PC-9 (cell line): ENCODE results near the gene BACH2. TPM values are rescaled to one million over a fixed set of nuclear protein-coding genes. Genes with fewer than 3 reads are reported as not detected.
A peak's percentile ranks its signal among the peaks of the same experiment; 100 is the strongest.

Experiments
- BruUV-seq: library from RNA; stranded (reverse); fragments of 400-500 nt; replicated peaks from 2 replicates; lab custom pipeline; 2021; lab: Mats Ljungman, UMichigan
- CTCF ChIA-PET: fragments of 300-600 bp; sonication (Branson Sonifier 250); formaldehyde crosslinking; loops from one replicate; lab custom pipeline; 2022; ENCODE audit warnings: antibody characterized with exemption; lab: Charles Lee
- POLR2A ChIA-PET: fragments of 300-600 bp; sonication (Branson Sonifier 250); formaldehyde crosslinking; loops from one replicate; lab custom pipeline; 2022; ENCODE audit warnings: antibody characterized with exemption; ENCODE audit not compliant: unreplicated experiment; lab: Charles Lee
- DNase-seq, 2 experiments: peaks; one replicate each; pipeline versions ENCODE4 v3.0.0 to v3.0.0-alpha.2; 2015 to 2022; ENCODE audit warnings: mixed read lengths in 1 of 2
- H2AFZ ChIP-seq: fragments of 200-600 bp; sonication (generic); 2 replicates; pipeline ENCODE4 v1.8.1; 2017; ENCODE audit warnings: antibody characterized with exemption
- H3F3A ChIP-seq: fragments of 200-600 bp; sonication (generic); 2 replicates; pipeline ENCODE4 v1.8.1; 2017; ENCODE audit warnings: antibody characterized with exemption, mild to moderate bottlenecking, low read depth; ENCODE audit not compliant: insufficient read depth
- H3K27ac ChIP-seq: fragments of 200-600 bp; sonication (generic); 2 replicates; pipeline ENCODE4 v1.6.1; 2016; ENCODE audit warnings: mixed run types
- H3K27me3 ChIP-seq: fragments of 200-600 bp; sonication (generic); 2 replicates; pipeline ENCODE4 v1.6.1; 2016; ENCODE audit warnings: low read depth, mixed run types; ENCODE audit not compliant: insufficient read depth
- H3K36me3 ChIP-seq: fragments of 200-600 bp; sonication (generic); 2 replicates; pipeline ENCODE4 v1.6.1; 2016; ENCODE audit warnings: low read depth, mixed run types
- H3K4me1 ChIP-seq: fragments of 200-600 bp; sonication (generic); replicated peaks from 2 replicates; pipeline ENCODE4 v1.6.1; 2016; ENCODE audit warnings: mixed run types; ENCODE audit not compliant: insufficient read depth
- H3K4me2 ChIP-seq: fragments of 200-600 bp; sonication (generic); 2 replicates; pipeline ENCODE4 v1.6.1; 2017; ENCODE audit warnings: mixed run types
- H3K4me3 ChIP-seq: fragments of 200-600 bp; sonication (generic); 2 replicates; pipeline ENCODE4 v1.6.1; 2016; ENCODE audit warnings: mixed run types
- H3K79me2 ChIP-seq: fragments of 200-600 bp; sonication (generic); 2 replicates; pipeline ENCODE4 v1.6.1; 2017; ENCODE audit warnings: low read depth, mixed run types
- H3K9me2 ChIP-seq: fragments of 200-600 bp; sonication (generic); 2 replicates; pipeline ENCODE4 v1.8.1; 2017; ENCODE audit warnings: mild to moderate bottlenecking; ENCODE audit not compliant: insufficient read depth
- H3K9me3 ChIP-seq: fragments of 200-600 bp; sonication (generic); 2 replicates; pipeline ENCODE4 v1.8.1; 2016; ENCODE audit warnings: low read depth; ENCODE audit not compliant: insufficient read depth
- H4K20me1 ChIP-seq: fragments of 200-600 bp; sonication (generic); 2 replicates; pipeline ENCODE4 v1.8.1; 2017; ENCODE audit not compliant: insufficient read depth
- CTCF ChIP-seq: fragments of 200-600 bp; sonication (generic); conservative IDR thresholded peaks from 2 replicates; pipeline ENCODE4 v1.6.1; 2017; ENCODE audit warnings: mixed run types, antibody characterized with exemption, mild to moderate bottlenecking, moderate library complexity
- EZH2 ChIP-seq: fragments of 200-600 bp; sonication (generic); IDR thresholded peaks from 2 replicates; pipeline ENCODE4 v1.8.0; 2017; ENCODE audit warnings: antibody characterized with exemption, low read depth
- intact Hi-C: fragments of 100-400 bp; cut with micrococcal nuclease; formaldehyde crosslinking; loops from one replicate; pipeline ENCODE4 v1.10.0; 2022; ENCODE audit not compliant: unreplicated experiment
- total RNA-seq: library from RNA; stranded (reverse); gene quantifications from 2 replicates; pipeline ENCODE4 v1.2.3, GENCODE V29; 2021

The BACH2 gene
- total RNA-seq, 1 experiment from 2014 or later, result 2.3 TPM

- no peak for DNase-seq
- no peaks in the 10 kb centered on the region for H3K9me2 ChIP-seq
- no peaks in the 10 kb centered on the region for H3K36me3 ChIP-seq
- ChIA-PET POLR2A (interaction anchor here (0.7 kb wide), 1 partner anchor 200 kb away, joined by 4 read pairs; no protein-coding TSS in a partner anchor), CTCF (no interaction called here)
- H3F3A ChIP-seq, result peaks cover 9% of the 10 kb centered on the region
- H3K79me2 ChIP-seq, result no peaks in the 10 kb centered on the region
- no peak overlapping the region for H3K4me3 ChIP-seq
- no peaks in the 10 kb centered on the region for H3K9me3 ChIP-seq
- H4K20me1 ChIP-seq, result no peaks in the 10 kb centered on the region
- intact Hi-C loops, result no loop called here
- no peak overlapping the region for H2AFZ ChIP-seq
- peaks cover 37% of the 10 kb centered on the region for H3K4me1 ChIP-seq
- BruUV-seq, result no TSS peak
- no peak for TF ChIP-seq EZH2
- TF ChIP-seq CTCF, result no peak
- no peaks in the 10 kb centered on the region for H3K27me3 ChIP-seq
- peak overlapping the region; percentile 62 for H3K4me2 ChIP-seq
- peak overlapping the region; percentile 68 for H3K27ac ChIP-seq
Measured at GRCh38 chr6:90003941-90004340, 292.7 kb downstream of the BACH2 start.

- no peaks in the 10 kb centered on the region for H3K79me2 ChIP-seq
- H3K4me1 ChIP-seq, result peaks cover 33% of the 10 kb centered on the region
- peak overlapping the region; percentile 68 for H3K27ac ChIP-seq
- H3K9me2 ChIP-seq, result no peaks in the 10 kb centered on the region
- H4K20me1 ChIP-seq, result no peaks in the 10 kb centered on the region
- TF ChIP-seq CTCF, result no peak
- TF ChIP-seq EZH2, result no peak
- no peaks in the 10 kb centered on the region for H3K27me3 ChIP-seq
- no peaks in the 10 kb centered on the region for H3K36me3 ChIP-seq
- DNase-seq, result peak; percentile 35 to 36
- intact Hi-C loops, result no loop called here
- no peak overlapping the region for H3K4me3 ChIP-seq
- no peaks in the 10 kb centered on the region for H3K9me3 ChIP-seq
- BruUV-seq, result no TSS peak
- CTCF ChIA-PET, result no interaction called here
- H2AFZ ChIP-seq, result no peak overlapping the region
- peak overlapping the region; percentile 62 for H3K4me2 ChIP-seq
- POLR2A ChIA-PET, result interaction anchor here (0.6 to 0.7 kb wide), 2 partner anchors 201 to 215 kb away, joined by 3 to 4 read pairs; no protein-coding TSS in a partner anchor
- peaks cover 9% of the 10 kb centered on the region for H3F3A ChIP-seq
Measured at GRCh38 chr6:90003069-90003795, 293.4 kb downstream of the BACH2 start.

- Histone ChIP-seq H4K20me1 (no peaks in the 10 kb centered on the region), H3K9me3 (no peaks in the 10 kb centered on the region), H3K27ac (no peak overlapping the region), H3K4me3 (no peak overlapping the region), H3K27me3 (no peaks in the 10 kb centered on the region), H3K4me1 (peaks cover 33% of the 10 kb centered on the region), H3K36me3 (no peaks in the 10 kb centered on the region), H3K9me2 (no peaks in the 10 kb centered on the region), H3K79me2 (no peaks in the 10 kb centered on the region), H3F3A (peaks cover 9% of the 10 kb centered on the region), H3K4me2 (no peak overlapping the region), H2AFZ (no peak overlapping the region)
- POLR2A ChIA-PET, result no interaction called here
- intact Hi-C loops, result no loop called here
- no TSS peak for BruUV-seq
- CTCF ChIA-PET, result no interaction called here
- TF ChIP-seq CTCF (no peak), EZH2 (no peak)
- no peak for DNase-seq
Measured at GRCh38 chr6:90000864-90001731, 295.5 kb downstream of the BACH2 start.
